T-cell (primary cell): ENCODE data around the gene SYNDIG1L. TPM values are rescaled to one million over a fixed set of nuclear protein-coding genes. Genes with fewer than 3 reads are reported as not detected.
A peak's percentile ranks its signal among the peaks of the same experiment; 100 is the strongest.

Experiments
- ATAC-seq, 4 experiments: fragments of 200-7000 bp in 3 of 4; fragments of 150-1000 bp in 1 of 4; cut with Tn5 transposase; replicated peaks in 1 of 4; 1 replicate in 3 of 4; 2 replicates in 1 of 4; pipeline ENCODE4 v1.10.0; 2021; ENCODE audit warnings: moderate library complexity in 3 of 4, mild to moderate bottlenecking in 2 of 4, moderate number of reproducible peaks in 1 of 4
- CTCF ChIA-PET, 2 donors: fragments of 300-600 bp; sonication (Branson Sonifier 250); formaldehyde crosslinking; loops; one replicate each; lab custom pipeline; 2022; ENCODE audit warnings: antibody characterized with exemption in 2 of 2; lab: Charles Lee
- POLR2A ChIA-PET, 2 donors: fragments of 300-600 bp; sonication (Branson Sonifier 250); formaldehyde crosslinking; loops; one replicate each; lab custom pipeline; 2022; ENCODE audit warnings: antibody characterized with exemption in 2 of 2; lab: Charles Lee
- DNase-seq, 35 experiments: peaks; one replicate each; pipeline versions ENCODE4 v3.0.0 to v3.0.0-alpha.2; 2013 to 2023
- H3K27ac ChIP-seq: one replicate; pipeline ENCODE4 v1.5.1; 2013; ENCODE audit warnings: low read length
- H3K27me3 ChIP-seq, 2 experiments: replicated peaks in 1 of 2; 1 replicate in 1 of 2; 2 replicates in 1 of 2; pipeline versions ENCODE4 v1.6.1 to v1.7.0; 2013; ENCODE audit warnings: low read length in 1 of 2, mixed read lengths in 1 of 2; ENCODE audit not compliant: control insufficient read depth in 2 of 2, insufficient read depth in 2 of 2; ENCODE audit errors: extremely low read depth in 1 of 2
- H3K36me3 ChIP-seq, 2 donors: 1 replicate in 1 of 2; 2 replicates in 1 of 2; pipeline versions ENCODE4 v1.6.1 to v1.7.0; 2013; ENCODE audit warnings: low read length in 1 of 2; ENCODE audit not compliant: control insufficient read depth in 2 of 2, insufficient read depth in 1 of 2; ENCODE audit errors: extremely low read depth in 1 of 2
- H3K4me1 ChIP-seq, 2 experiments: 1 replicate in 1 of 2; 2 replicates in 1 of 2; pipeline versions ENCODE4 v1.6.1 to v1.7.0; 2013; ENCODE audit warnings: low read length in 2 of 2, mixed read lengths in 1 of 2; ENCODE audit not compliant: insufficient read depth in 2 of 2, control insufficient read depth in 1 of 2; ENCODE audit errors: extremely low read depth in 1 of 2
- H3K4me3 ChIP-seq, 2 donors: 1 replicate in 1 of 2; 2 replicates in 1 of 2; pipeline versions ENCODE4 v1.5.1 to v1.7.0; 2013; ENCODE audit warnings: mild to moderate bottlenecking in 2 of 2, low read length in 1 of 2, moderate library complexity in 1 of 2; ENCODE audit not compliant: control insufficient read depth in 1 of 2; ENCODE audit errors: extremely low read depth in 1 of 2
- H3K9me3 ChIP-seq: 2 replicates; pipeline ENCODE4 v1.7.0; 2013
- H3K27ac Mint-ChIP-seq, 2 donors: one replicate each; pipeline ENCODE4 v1.8.0; 2020 to 2021; ENCODE audit warnings: mild to moderate bottlenecking in 2 of 2, mixed read lengths in 2 of 2
- H3K27me3 Mint-ChIP-seq, 2 donors: one replicate each; pipeline ENCODE4 v1.8.0; 2021 to 2022; ENCODE audit warnings: mixed read lengths in 2 of 2
- H3K36me3 Mint-ChIP-seq: one replicate; pipeline ENCODE4 v1.8.0; 2021; ENCODE audit warnings: mixed read lengths
- H3K4me1 Mint-ChIP-seq, 3 donors: one replicate each; pipeline ENCODE4 v1.8.0; 2020 to 2022; ENCODE audit warnings: mixed read lengths in 3 of 3, mild to moderate bottlenecking in 1 of 3
- H3K4me3 Mint-ChIP-seq, 3 donors: one replicate each; pipeline ENCODE4 v1.8.0; 2020 to 2022; ENCODE audit warnings: mild to moderate bottlenecking in 3 of 3, mixed read lengths in 3 of 3, moderate library complexity in 3 of 3
- H3K9me3 Mint-ChIP-seq, 3 donors: one replicate each; pipeline ENCODE4 v1.8.0; 2020 to 2022; ENCODE audit warnings: mixed read lengths in 3 of 3
- WGBS: methylation state at CpG from one replicate; pipeline ENCODE4 v1.1.5; 2013; ENCODE audit warnings: missing lambda C conversion rate; ENCODE audit not compliant: insufficient coverage; 5-methylcytosine and 5-hydroxymethylcytosine counted together
- total RNA-seq, 35 experiments: library from RNA in 6 of 35; stranded (reverse) in 6 of 35; fragments of 120-200 nt in 1 of 35; gene quantifications; one replicate each; pipeline versions ENCODE4 v1.2.1 to v1.2.4 and lab custom pipeline; 2013 to 2026

SYNDIG1L gene
- total RNA-seq, 5 donors from 2014 or later (not counting 1 experiment from before 2014, with no cell fraction given): 0.73 TPM; not detected in 4

DNA sequence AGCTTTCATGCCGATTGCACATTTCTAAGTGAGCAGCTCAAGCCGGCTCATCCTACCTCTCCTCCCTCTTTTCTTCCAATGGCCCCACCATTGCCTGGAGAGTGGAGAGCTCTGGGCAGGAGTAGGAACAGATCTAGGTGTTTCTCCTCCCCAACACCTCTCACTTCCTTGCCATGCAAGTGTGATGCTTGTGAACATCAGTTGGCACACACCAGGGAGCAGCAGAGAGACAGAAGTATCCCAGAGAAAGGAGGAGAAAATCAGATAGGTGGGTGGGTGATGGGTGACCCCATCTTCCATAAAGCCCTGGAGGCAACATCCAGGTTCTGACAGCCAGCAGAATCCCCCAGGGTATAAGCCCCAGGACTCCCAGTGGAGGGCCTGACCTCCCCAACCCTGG is 39.3 kb upstream of the SYNDIG1L start:
- Mint-ChIP-seq H3K9me3 (no peaks in the 10 kb centered on the region), H3K27ac (no peak overlapping the region), H3K4me1 (no peaks in the 10 kb centered on the region), H3K36me3 (no peaks in the 10 kb centered on the region), H3K4me3 (no peak overlapping the region), H3K27me3 (peaks cover 9% of the 10 kb centered on the region in 2 donors)
- H3K4me3 ChIP-seq: no peak overlapping the region
- ChIA-PET POLR2A (no interaction called here), CTCF (interaction anchor here in 1 of 2 donors (0.7 kb wide), 1 partner anchor 28 kb away, joined by 3 read pairs; no protein-coding TSS in a partner anchor)
- no CpG with 5 or more reads among the region's 2 CpGs for WGBS
- no peak overlapping the region for H3K27ac ChIP-seq
- no peak for DNase-seq
- ATAC-seq: no peak
- peaks cover 0 to 2% of the 10 kb centered on the region in 2 experiments for H3K27me3 ChIP-seq
- no peaks in the 10 kb centered on the region for H3K9me3 ChIP-seq
- no peaks in the 10 kb centered on the region for H3K4me1 ChIP-seq
- no peaks in the 10 kb centered on the region for H3K36me3 ChIP-seq

GRCh38 chr14:74464785-74465184 is 38.8 kb upstream of the SYNDIG1L start:
- Mint-ChIP-seq H3K9me3 (no peaks in the 10 kb centered on the region), H3K4me3 (no peak overlapping the region), H3K27ac (no peak overlapping the region), H3K4me1 (no peaks in the 10 kb centered on the region), H3K27me3 (peaks cover 9 to 12% of the 10 kb centered on the region in 2 donors), H3K36me3 (no peaks in the 10 kb centered on the region)
- Histone ChIP-seq H3K27me3 (peaks cover 0 to 6% of the 10 kb centered on the region in 2 experiments), H3K36me3 (no peaks in the 10 kb centered on the region), H3K4me3 (no peak overlapping the region), H3K9me3 (no peaks in the 10 kb centered on the region), H3K4me1 (no peaks in the 10 kb centered on the region), H3K27ac (no peak overlapping the region)
- ChIA-PET CTCF (interaction anchor here in 1 of 2 donors (0.7 kb wide), 1 partner anchor 28 kb away, joined by 3 read pairs; no protein-coding TSS in a partner anchor), POLR2A (no interaction called here)
- no peak for DNase-seq
- ATAC-seq: no peak
- WGBS: 100% methylated on average over 1 of the region's 3 CpGs

- Mint-ChIP-seq H3K4me1 (no peaks in the 10 kb centered on the region), H3K27me3 (peaks cover 11 to 12% of the 10 kb centered on the region in 2 donors), H3K4me3 (no peak overlapping the region), H3K36me3 (no peaks in the 10 kb centered on the region), H3K9me3 (no peaks in the 10 kb centered on the region), H3K27ac (no peak overlapping the region)
- H3K27me3 ChIP-seq: peaks cover 0 to 16% of the 10 kb centered on the region in 2 experiments
- H3K27ac ChIP-seq: no peak overlapping the region
- 80% methylated on average over 4 of the region's 5 CpGs for WGBS
- ChIA-PET CTCF (no interaction called here), POLR2A (no interaction called here)
- no peaks in the 10 kb centered on the region for H3K4me1 ChIP-seq
- no peaks in the 10 kb centered on the region for H3K36me3 ChIP-seq
- no peak for DNase-seq
- H3K9me3 ChIP-seq: no peaks in the 10 kb centered on the region
- ATAC-seq: no peak
- no peak overlapping the region for H3K4me3 ChIP-seq
Observed at GRCh38 chr14:74463697-74464096, 37.7 kb upstream of the SYNDIG1L start.

- Mint-ChIP-seq H3K4me1 (no peaks in the 10 kb centered on the region), H3K9me3 (no peaks in the 10 kb centered on the region)
- CTCF ChIA-PET: no interaction called here
Observed at GRCh38 chr14:74462993-74463392, 37.0 kb upstream of the SYNDIG1L start.

DNA sequence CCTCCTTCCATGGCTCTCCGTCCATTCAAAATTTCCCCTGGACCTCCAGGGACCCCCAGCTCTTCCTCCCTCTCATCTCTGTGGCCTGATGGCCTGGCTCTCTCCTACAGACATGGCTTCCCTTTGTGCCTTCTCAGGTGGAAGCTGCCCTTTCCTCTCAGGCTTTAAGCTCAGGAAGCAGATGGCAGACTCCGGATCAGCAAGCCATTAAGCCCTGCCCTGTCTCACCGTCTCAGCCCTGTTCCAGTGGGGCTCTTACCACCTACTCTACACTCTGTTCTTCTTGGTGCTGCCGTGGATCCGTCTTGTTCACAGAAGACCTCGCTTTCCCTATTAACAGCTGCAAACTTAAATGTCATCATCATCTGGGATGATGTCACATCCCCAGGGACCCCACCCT is 34.0 kb upstream of the SYNDIG1L start:
- H3K4me3 Mint-ChIP-seq: no peak overlapping the region
- peaks cover 0 to 35% of the 10 kb centered on the region in 2 experiments for H3K27me3 ChIP-seq
- POLR2A ChIA-PET: no interaction called here
- CTCF ChIA-PET: no interaction called here
- H3K36me3 Mint-ChIP-seq: no peaks in the 10 kb centered on the region
- H3K4me3 ChIP-seq: no peak overlapping the region
- no peaks in the 10 kb centered on the region for H3K9me3 Mint-ChIP-seq
- H3K9me3 ChIP-seq: no peaks in the 10 kb centered on the region
- H3K36me3 ChIP-seq: no peaks in the 10 kb centered on the region
- no peaks in the 10 kb centered on the region for H3K4me1 Mint-ChIP-seq
- no peak for DNase-seq
- peaks cover 14 to 21% of the 10 kb centered on the region in 2 donors for H3K27me3 Mint-ChIP-seq
- H3K4me1 ChIP-seq: no peaks in the 10 kb centered on the region
- WGBS: 60% methylated on average over 6 of the region's 6 CpGs
- no peak overlapping the region for H3K27ac ChIP-seq
- no peak overlapping the region for H3K27ac Mint-ChIP-seq
- no peak for ATAC-seq

More at GRCh38 chr14:74462993-74463392, 37.0 kb upstream of the SYNDIG1L start:
- no peaks in the 10 kb centered on the region for H3K4me1 ChIP-seq
- no peaks in the 10 kb centered on the region for H3K9me3 ChIP-seq
- no peak for ATAC-seq
- Mint-ChIP-seq H3K36me3 (no peaks in the 10 kb centered on the region), H3K27me3 (peaks cover 12% of the 10 kb centered on the region in 2 donors), H3K4me3 (no peak overlapping the region), H3K27ac (no peak overlapping the region)
- H3K27me3 ChIP-seq: peaks cover 0 to 19% of the 10 kb centered on the region in 2 experiments
- no peak overlapping the region for H3K27ac ChIP-seq
- no peaks in the 10 kb centered on the region for H3K36me3 ChIP-seq
- no peak for DNase-seq
- 92% methylated on average over 2 of the region's 3 CpGs for WGBS
- POLR2A ChIA-PET: no interaction called here
- no peak overlapping the region for H3K4me3 ChIP-seq

- Histone ChIP-seq H3K27ac (no peak overlapping the region), H3K27me3 (peaks cover 0 to 35% of the 10 kb centered on the region in 2 experiments), H3K36me3 (no peaks in the 10 kb centered on the region), H3K4me3 (no peak overlapping the region), H3K4me1 (no peaks in the 10 kb centered on the region), H3K9me3 (no peaks in the 10 kb centered on the region)
- Mint-ChIP-seq H3K27ac (no peak overlapping the region), H3K9me3 (no peaks in the 10 kb centered on the region), H3K36me3 (no peaks in the 10 kb centered on the region), H3K27me3 (peaks cover 14 to 21% of the 10 kb centered on the region in 2 donors), H3K4me1 (no peaks in the 10 kb centered on the region), H3K4me3 (no peak overlapping the region)
- peak in 10 of 35 experiments; percentile 1 to 17 (median 10) for DNase-seq
- ChIA-PET CTCF (no interaction called here), POLR2A (no interaction called here)
- peak in 2 of 4 experiments; percentile 35 to 41 for ATAC-seq
- WGBS: 78% methylated on average over 10 of the region's 10 CpGs
Observed at GRCh38 chr14:74459289-74459946, 33.4 kb upstream of the SYNDIG1L start.
